ENCODE measurements around the gene MARK2. TPM values are rescaled to one million over a fixed set of nuclear protein-coding genes. Genes with fewer than 3 reads are reported as not detected.

MARK2 gene
- total and polyA plus RNA-seq, 2 of the 8 experiments (the other 6 are each of a cell fraction or from before 2014, with no cell fraction given), result 19.3 to 58.5 TPM

Small RNAs within 50 kb of the gene (small RNA-seq; reads per million reads assigned to genes)
- gene AP006289.1 (ENCODE audit: insufficient read depth) (not detected), gene RN7SL596P (ENCODE audit: insufficient read depth) (not detected), gene RNU6-1306P (ENCODE audit: insufficient read depth) (not detected)

Other genes starting within 250 kb of the MARK2 start
- gene PLAAT3, start 224.7 kb upstream of the MARK2 start, total RNA-seq (2021; fragmentation: NEBNext Ultra II Directional; extraction: Animal tissue kit (Norgen Biotek cat#: 25700)), result 109 and 117 TPM in 2 replicates
- gene PLAAT3, start 224.7 kb upstream of the MARK2 start, polyA plus RNA-seq (2011; rRNA removed), result 170 and 190 TPM in 2 replicates
- gene ATL3, start 167.7 kb upstream of the MARK2 start, total RNA-seq (2021; fragmentation: NEBNext Ultra II Directional; extraction: Animal tissue kit (Norgen Biotek cat#: 25700)), result 22.2 and 24.5 TPM in 2 replicates
- 6.1 and 7.8 TPM in 2 replicates for gene ATL3, start 167.7 kb upstream of the MARK2 start, polyA plus RNA-seq (2011; rRNA removed)
- gene RTN3, start 157.6 kb upstream of the MARK2 start, total RNA-seq (2021; fragmentation: NEBNext Ultra II Directional; extraction: Animal tissue kit (Norgen Biotek cat#: 25700)), result 198 and 203 TPM in 2 replicates
- gene RTN3, start 157.6 kb upstream of the MARK2 start, polyA plus RNA-seq (2011; rRNA removed), result 160 and 162 TPM in 2 replicates
- gene ZFTA, start 70.3 kb upstream of the MARK2 start, total RNA-seq (2021; fragmentation: NEBNext Ultra II Directional; extraction: Animal tissue kit (Norgen Biotek cat#: 25700)), result 33.8 and 34.0 TPM in 2 replicates
- 9.5 and 15.4 TPM in 2 replicates for gene ZFTA, start 70.3 kb upstream of the MARK2 start, polyA plus RNA-seq (2011; rRNA removed)
- 99.7 and 104 TPM in 2 replicates for gene SPINDOC, start 25.7 kb upstream of the MARK2 start, total RNA-seq (2021; fragmentation: NEBNext Ultra II Directional; extraction: Animal tissue kit (Norgen Biotek cat#: 25700))
- 78.7 and 112 TPM in 2 replicates for gene SPINDOC, start 25.7 kb upstream of the MARK2 start, polyA plus RNA-seq (2011; rRNA removed)
- 78.0 and 80.1 TPM in 2 replicates for gene RCOR2, start 78.1 kb downstream of the MARK2 start, total RNA-seq (2021; fragmentation: NEBNext Ultra II Directional; extraction: Animal tissue kit (Norgen Biotek cat#: 25700))
- 54.6 and 75.9 TPM in 2 replicates for gene RCOR2, start 78.1 kb downstream of the MARK2 start, polyA plus RNA-seq (2011; rRNA removed)
- gene NAA40, start 99.9 kb downstream of the MARK2 start, total RNA-seq (2021; fragmentation: NEBNext Ultra II Directional; extraction: Animal tissue kit (Norgen Biotek cat#: 25700)), result 31.1 and 34.1 TPM in 2 replicates
- gene NAA40, start 99.9 kb downstream of the MARK2 start, polyA plus RNA-seq (2011; rRNA removed), result 20.0 and 23.7 TPM in 2 replicates
- gene COX8A, start 135.5 kb downstream of the MARK2 start, total RNA-seq (2021; fragmentation: NEBNext Ultra II Directional; extraction: Animal tissue kit (Norgen Biotek cat#: 25700)), result 365 and 413 TPM in 2 replicates
- gene COX8A, start 135.5 kb downstream of the MARK2 start, polyA plus RNA-seq (2011; rRNA removed), result 1,720 and 2,058 TPM in 2 replicates
- 110 and 112 TPM in 2 replicates for gene OTUB1, start 147.3 kb downstream of the MARK2 start, total RNA-seq (2021; fragmentation: NEBNext Ultra II Directional; extraction: Animal tissue kit (Norgen Biotek cat#: 25700))
- 274 and 348 TPM in 2 replicates for gene OTUB1, start 147.3 kb downstream of the MARK2 start, polyA plus RNA-seq (2011; rRNA removed)
- gene FLRT1, start 196.8 kb downstream of the MARK2 start, total RNA-seq (2021; fragmentation: NEBNext Ultra II Directional; extraction: Animal tissue kit (Norgen Biotek cat#: 25700)), result 0.28 and 0.42 TPM in 2 replicates
- 0.14 and 0.20 TPM in 2 replicates for gene FLRT1, start 196.8 kb downstream of the MARK2 start, polyA plus RNA-seq (2011; rRNA removed)